Measurements from ENCODE around the gene ADGRA1. TPM values are rescaled to one million over a fixed set of nuclear protein-coding genes. Genes with fewer than 3 reads are reported as not detected.

Gene ADGRA1
- total RNA-seq, 1 donor from 2014 or later, result 9.1 TPM

DNA sequence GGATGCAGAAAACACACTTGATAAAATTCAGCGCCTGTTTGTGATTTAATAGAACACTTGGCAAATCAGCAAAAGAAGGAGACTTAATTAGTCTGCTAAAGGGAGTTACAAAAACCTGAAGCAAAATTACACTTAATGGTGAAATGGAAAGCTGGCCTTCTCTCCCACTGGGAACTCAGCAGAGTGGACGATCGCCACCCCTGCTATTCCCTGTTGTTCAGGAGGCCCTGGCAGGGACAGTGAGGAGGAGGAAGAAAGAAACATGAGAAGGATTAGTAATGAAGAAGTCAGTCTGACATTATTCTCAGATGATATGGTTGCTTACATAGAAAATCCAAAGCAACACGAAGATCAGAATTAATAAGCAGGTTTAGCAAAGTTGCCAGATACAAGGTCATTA lies 66.7 kb downstream of the ADGRA1 start:
- H3K4me1 Mint-ChIP-seq (ENCODE audit: low read depth, unreplicated experiment), result peaks cover 5% of the 10 kb centered on the region
- H3K27ac Mint-ChIP-seq (ENCODE audit: unreplicated experiment), result no peak overlapping the region
- no peak for DNase-seq
- TF ChIP-seq CTCF (IDR thresholded peaks at IDR 0.05; ENCODE audit: partially characterized antibody, unreplicated experiment), result no peak
- H3K9me3 Mint-ChIP-seq (ENCODE audit: unreplicated experiment), result no peaks in the 10 kb centered on the region
- peaks cover 4% of the 10 kb centered on the region for H3K36me3 Mint-ChIP-seq (ENCODE audit: unreplicated experiment)
- no peak overlapping the region for H3K4me3 Mint-ChIP-seq (ENCODE audit: unreplicated experiment)
- peaks cover 4% of the 10 kb centered on the region for H3K27me3 Mint-ChIP-seq (ENCODE audit: unreplicated experiment)

- H3K36me3 Mint-ChIP-seq (ENCODE audit: unreplicated experiment), result peaks cover 4% of the 10 kb centered on the region
- TF ChIP-seq CTCF (IDR thresholded peaks at IDR 0.05; ENCODE audit: partially characterized antibody, unreplicated experiment), result no peak
- H3K4me1 Mint-ChIP-seq (ENCODE audit: low read depth, unreplicated experiment), result peaks cover 5% of the 10 kb centered on the region
- DNase-seq, result no peak
- H3K4me3 Mint-ChIP-seq (ENCODE audit: unreplicated experiment), result no peak overlapping the region
- peaks cover 4% of the 10 kb centered on the region for H3K27me3 Mint-ChIP-seq (ENCODE audit: unreplicated experiment)
- no peak overlapping the region for H3K27ac Mint-ChIP-seq (ENCODE audit: unreplicated experiment)
- no peaks in the 10 kb centered on the region for H3K9me3 Mint-ChIP-seq (ENCODE audit: unreplicated experiment)
Observed at GRCh38 chr10:133154996-133155778, 67.5 kb downstream of the ADGRA1 start.

DNA sequence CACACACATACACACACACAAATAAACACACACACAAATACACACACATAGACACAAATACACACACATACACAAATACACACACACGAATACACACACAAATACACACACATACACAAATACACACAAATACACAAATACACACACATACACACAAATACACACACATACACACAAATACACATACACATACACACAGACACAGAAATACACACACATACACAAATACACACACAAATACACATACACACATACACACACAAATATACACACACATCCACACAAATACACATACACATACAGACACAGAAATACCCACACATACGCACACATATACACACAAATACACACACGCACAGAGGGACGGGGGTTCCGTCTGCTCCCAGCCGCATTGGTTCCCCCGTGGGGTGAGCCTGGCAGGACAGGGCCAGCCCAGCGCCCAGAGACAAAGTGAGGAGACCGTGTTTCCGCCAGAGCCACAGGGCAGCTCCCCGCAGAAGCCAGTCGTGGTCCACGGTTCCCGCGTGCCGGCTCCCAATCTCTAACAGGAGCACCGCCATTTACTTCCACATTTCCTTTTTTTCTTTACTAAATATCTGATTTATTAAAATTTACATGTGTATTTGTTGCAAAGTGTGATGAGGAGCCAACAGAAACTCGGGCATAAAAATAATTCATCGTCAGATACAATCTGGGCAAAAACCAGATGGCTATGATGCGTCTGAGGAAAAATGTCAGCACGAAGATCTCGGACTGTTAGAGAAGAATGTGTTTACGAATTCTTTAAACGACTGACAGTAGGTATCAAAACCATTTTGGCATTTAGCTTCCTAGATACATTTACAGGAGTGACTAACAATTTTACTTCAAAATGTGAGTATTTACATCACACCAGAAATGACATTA lies 69.2 kb downstream of the ADGRA1 start:
- no peak overlapping the region for H3K27ac Mint-ChIP-seq (ENCODE audit: unreplicated experiment)
- peaks cover 2% of the 10 kb centered on the region for H3K27me3 Mint-ChIP-seq (ENCODE audit: unreplicated experiment)
- H3K9me3 Mint-ChIP-seq (ENCODE audit: unreplicated experiment), result no peaks in the 10 kb centered on the region
- H3K36me3 Mint-ChIP-seq (ENCODE audit: unreplicated experiment), result peaks cover 4% of the 10 kb centered on the region
- DNase-seq, result peak; percentile 27
- no peak for TF ChIP-seq CTCF (IDR thresholded peaks at IDR 0.05; ENCODE audit: partially characterized antibody, unreplicated experiment)
- no peak overlapping the region for H3K4me3 Mint-ChIP-seq (ENCODE audit: unreplicated experiment)
- peaks cover 5% of the 10 kb centered on the region for H3K4me1 Mint-ChIP-seq (ENCODE audit: low read depth, unreplicated experiment)

- Mint-ChIP-seq H3K4me1 (ENCODE audit: low read depth, unreplicated experiment) (peaks cover 6% of the 10 kb centered on the region), H3K9me3 (ENCODE audit: unreplicated experiment) (no peaks in the 10 kb centered on the region), H3K27me3 (ENCODE audit: unreplicated experiment) (peaks cover 4% of the 10 kb centered on the region), H3K4me3 (ENCODE audit: unreplicated experiment) (no peak overlapping the region), H3K36me3 (ENCODE audit: unreplicated experiment) (peaks cover 4% of the 10 kb centered on the region), H3K27ac (ENCODE audit: unreplicated experiment) (no peak overlapping the region)
- TF ChIP-seq CTCF (IDR thresholded peaks at IDR 0.05; ENCODE audit: partially characterized antibody, unreplicated experiment), result no peak
- DNase-seq, result peak; percentile 19
Observed at GRCh38 chr10:133157662-133158436, 70.1 kb downstream of the ADGRA1 start.

Measured in glutamatergic neuron (in vitro differentiated cells).